GM12878 (cell line): Measurements from ENCODE around the gene HOTAIR. TPM values are rescaled to one million over a fixed set of nuclear protein-coding genes. Genes with fewer than 3 reads are reported as not detected.

Source experiments
- ATAC-seq: fragments of 200-7000 bp; cut with Tn5 transposase; 3 replicates; pipeline ENCODE4 v1.9.1; 2020; ENCODE audit warnings: mild to moderate bottlenecking, moderate library complexity
- BruUV-seq: library from RNA; stranded (reverse); fragments of 400-500 nt; replicated peaks from 2 replicates; lab custom pipeline; 2021; lab: Mats Ljungman, UMichigan
- CTCF ChIA-PET: fragments of 300-600 bp; sonication (Branson Sonifier 250); formaldehyde crosslinking; extraction: SDS; loops from one replicate; lab custom pipeline; 2021; ENCODE audit warnings: inconsistent platforms; lab: Yijun Ruan, JAX
- POLR2A ChIA-PET: fragments of 350-600 bp; formaldehyde crosslinking; extraction: SDS; loops from one replicate; lab custom pipeline; 2021; ENCODE audit warnings: inconsistent platforms; lab: Charles Lee
- RAD21 ChIA-PET: fragments of 300-600 bp; sonication (Branson Sonifier 250); formaldehyde crosslinking; loops from one replicate; lab custom pipeline; 2023; ENCODE audit warnings: antibody characterized with exemption; ENCODE audit not compliant: unreplicated experiment; lab: Charles Lee
- SMC1A ChIA-PET: fragments of 300-600 bp; sonication (Branson Sonifier 250); formaldehyde crosslinking; loops from one replicate; lab custom pipeline; 2023; ENCODE audit not compliant: unreplicated experiment, uncharacterized antibody; lab: Charles Lee
- DNase-seq: peaks from one replicate; pipeline ENCODE4 v3.0.0-alpha.2; 2011; ENCODE audit warnings: low read depth, low spot score
- FAIRE-seq: peaks from 3 replicates; lab custom pipeline; 2011; peaks lifted over from hg19 to GRCh38; lab: Jason Lieb, UNC
- H2AFZ ChIP-seq: 2 replicates; pipeline ENCODE4 v1.6.0; 2011; ENCODE audit warnings: low read depth, low read length, control low read depth; ENCODE audit not compliant: control insufficient read depth
- H3K27ac ChIP-seq: 2 replicates; pipeline ENCODE4 v1.5.1; 2011; ENCODE audit warnings: control low read depth; ENCODE audit not compliant: control insufficient read depth, insufficient read depth
- H3K27me3 ChIP-seq, 2 experiments: replicated peaks in 1 of 2; 2 replicates each; pipeline versions ENCODE4 v1.6.0 to v1.6.1; 2011; ENCODE audit warnings: low read length in 1 of 2; ENCODE audit not compliant: control insufficient read depth in 2 of 2, insufficient read depth in 2 of 2
- H3K36me3 ChIP-seq, 2 experiments: 2 replicates each; pipeline ENCODE4 v1.5.1; 2011; ENCODE audit warnings: low read length in 1 of 2; ENCODE audit not compliant: control insufficient read depth in 2 of 2, insufficient read depth in 2 of 2
- H3K4me1 ChIP-seq: 2 replicates; pipeline ENCODE4 v1.6.1; 2011; ENCODE audit warnings: mild to moderate bottlenecking, low read length, moderate library complexity, mixed read lengths; ENCODE audit not compliant: control insufficient read depth, insufficient read depth
- H3K4me2 ChIP-seq: 2 replicates; pipeline ENCODE4 v1.6.0; 2011; ENCODE audit warnings: control low read depth; ENCODE audit not compliant: control insufficient read depth, insufficient read depth
- H3K4me3 ChIP-seq: fragments of 200-600 bp; sonication (generic); 2 replicates; pipeline ENCODE4 v1.5.1; 2016
- H3K79me2 ChIP-seq: 2 replicates; pipeline ENCODE4 v1.6.0; 2011; ENCODE audit warnings: low read length; ENCODE audit not compliant: control insufficient read depth, insufficient read depth
- H3K9ac ChIP-seq: 2 replicates; pipeline ENCODE4 v1.8.0; 2011; ENCODE audit warnings: low read length, control low read depth, mixed read lengths; ENCODE audit not compliant: control insufficient read depth, insufficient read depth
- H3K9me3 ChIP-seq: replicated peaks from 3 replicates; pipeline ENCODE4 v1.5.1; 2011; ENCODE audit warnings: mild to moderate bottlenecking, low read length; ENCODE audit not compliant: control insufficient read depth, insufficient read depth
- H4K20me1 ChIP-seq: 2 replicates; pipeline ENCODE4 v1.6.0; 2011; ENCODE audit not compliant: control insufficient read depth, insufficient read depth
- BACH1 ChIP-seq: fragments of 450-650 bp; IDR thresholded peaks from 2 replicates; pipeline ENCODE4 v1.6.1; 2017; ENCODE audit warnings: mild to moderate bottlenecking, borderline replicate concordance
- BRCA1 ChIP-seq: IDR thresholded peaks from 2 replicates; pipeline ENCODE4 v1.6.1; 2011; ENCODE audit warnings: low read depth, low read length, improper control_type of control experiment
- CBFB ChIP-seq: IDR thresholded peaks from 2 replicates; pipeline ENCODE4 v1.6.1; 2016; ENCODE audit warnings: antibody characterized with exemption, low read depth
- CHD2 ChIP-seq: IDR thresholded peaks from 2 replicates; pipeline ENCODE4 v1.6.1; 2011; ENCODE audit warnings: low read depth, low read length, improper control_type of control experiment, borderline replicate concordance
- CREB1 ChIP-seq: IDR thresholded peaks from 2 replicates; pipeline ENCODE4 v1.6.1; 2012; ENCODE audit warnings: low read depth, mild to moderate bottlenecking, inconsistent platforms
- DPF2 ChIP-seq: fragments of 450-650 bp; IDR thresholded peaks from 2 replicates; pipeline ENCODE4 v1.6.1; 2017; ENCODE audit warnings: mild to moderate bottlenecking
- EGR1 ChIP-seq, 2 experiments: IDR thresholded peaks; 1 replicate in 1 of 2; 2 replicates in 1 of 2; pipeline ENCODE4 v1.6.1; 2011 to 2012; ENCODE audit warnings: low read depth in 2 of 2, low read length in 2 of 2, borderline replicate concordance in 1 of 2, mild to moderate bottlenecking in 1 of 2, moderate library complexity in 1 of 2
- HDGF ChIP-seq: fragments of 450-650 bp; IDR thresholded peaks from 2 replicates; pipeline ENCODE4 v1.6.1; 2016; ENCODE audit warnings: antibody characterized with exemption
- IKZF2 ChIP-seq, 2 experiments: fragments of 450-650 bp; IDR thresholded peaks; 2 replicates each; pipeline ENCODE4 v1.6.1; 2017; ENCODE audit warnings: mild to moderate bottlenecking in 2 of 2, moderate library complexity in 2 of 2
- MTA2 ChIP-seq: fragments of 450-650 bp; IDR thresholded peaks from 2 replicates; pipeline ENCODE4 v1.6.1; 2016; ENCODE audit warnings: low read depth, mild to moderate bottlenecking, moderate library complexity
- NBN ChIP-seq: fragments of 450-650 bp; IDR thresholded peaks from 2 replicates; pipeline ENCODE4 v1.6.1; 2016
- RCOR1 ChIP-seq: conservative IDR thresholded peaks from 2 replicates; pipeline ENCODE4 v1.6.1; 2012; ENCODE audit warnings: low read depth, low read length, improper control_type of control experiment
- SIX5 ChIP-seq: IDR thresholded peaks from 2 replicates; pipeline ENCODE4 v1.6.1; 2011; ENCODE audit warnings: mild to moderate bottlenecking, low read depth, low read length, moderate library complexity; ENCODE audit not compliant: severe bottlenecking
- SMAD1 ChIP-seq: fragments of 450-650 bp; IDR thresholded peaks from 2 replicates; pipeline ENCODE4 v1.6.1; 2018; ENCODE audit warnings: mild to moderate bottlenecking, low read depth; ENCODE audit not compliant: partially characterized antibody
- TCF12 ChIP-seq: IDR thresholded peaks from 2 replicates; pipeline ENCODE4 v1.6.1; 2011; ENCODE audit warnings: low read depth, mild to moderate bottlenecking, low read length
- ZBED1 ChIP-seq: IDR thresholded peaks from 2 replicates; pipeline ENCODE4 v1.6.1; 2016; ENCODE audit warnings: borderline replicate concordance
- ZNF207 ChIP-seq: fragments of 450-650 bp; IDR thresholded peaks from 2 replicates; pipeline ENCODE4 v1.6.1; 2014; ENCODE audit warnings: antibody characterized with exemption, mild to moderate bottlenecking, borderline replicate concordance
- ZNF217 ChIP-seq: fragments of 450-650 bp; IDR thresholded peaks from 2 replicates; pipeline ENCODE4 v1.6.1; 2017; ENCODE audit warnings: antibody characterized with exemption, mild to moderate bottlenecking
- WGBS: methylation state at CpG from one replicate; pipeline ENCODE4 v1.1.6; 2016; ENCODE audit warnings: low lambda C conversion rate; ENCODE audit not compliant: insufficient replicate concordance, insufficient coverage; ENCODE audit errors: missing lambda C conversion rate; 5-methylcytosine and 5-hydroxymethylcytosine counted together
- in situ Hi-C: fragments of 300-500 bp; cut with MboI; formaldehyde crosslinking; loops from 9 replicates; pipeline ENCODE4 v1.14.3; 2018; ENCODE audit warnings: mixed read lengths
- intact Hi-C: fragments of 100-400 bp; cut with micrococcal nuclease; formaldehyde crosslinking; loops from one replicate; pipeline ENCODE4 v1.14.2; 2022; ENCODE audit not compliant: unreplicated experiment
- polyA plus RNA-seq, 11 experiments: library from polyadenylated mRNA; depleted of rRNA in 4 of 11; unstranded in 6 of 11; stranded (reverse) in 5 of 11; fragments of >200 nt; fragmentation: Nextera tagmentation in 4 of 11; fragmentation: Illumina TruSeq in 1 of 11; extraction: Ambion mirVana in 4 of 11; extraction: Trizol in 1 of 11; gene quantifications; 1 replicate in 1 of 11; 2 replicates in 10 of 11; pipeline versions ENCODE4 v1.2.1 to v1.2.3, GENCODE V29; 2011 to 2016; ENCODE audit warnings: inconsistent platforms in 2 of 11, missing spikeins in 2 of 11, low read depth in 1 of 11
- total RNA-seq, 4 experiments: library from RNA; depleted of rRNA in 3 of 4; stranded (reverse); fragments of >200 nt in 3 of 4; fragmentation: Illumina TruSeq in 1 of 4; extraction: Trizol in 1 of 4; gene quantifications; 2 replicates each; pipeline versions ENCODE4 v1.2.1 to v1.2.3, GENCODE V29; 2013 to 2021
- TF ChIP-seq, protein P1 (sequence below): fragments of 450-650 bp; formaldehyde crosslinking; IDR thresholded peaks from 2 replicates; pipeline ENCODE4 v1.5.0; 2022; ENCODE audit warnings: mild to moderate bottlenecking, missing genetic modification characterization
- TF ChIP-seq, protein P2 (sequence below): fragments of 450-650 bp; IDR thresholded peaks from 2 replicates; pipeline ENCODE4 v1.6.1; 2016; ENCODE audit warnings: mild to moderate bottlenecking

The HOTAIR gene
- total and polyA plus RNA-seq, 10 of the 15 experiments (the other 5 are each of a cell fraction or from before 2014, with no cell fraction given), result not detected

DNA sequence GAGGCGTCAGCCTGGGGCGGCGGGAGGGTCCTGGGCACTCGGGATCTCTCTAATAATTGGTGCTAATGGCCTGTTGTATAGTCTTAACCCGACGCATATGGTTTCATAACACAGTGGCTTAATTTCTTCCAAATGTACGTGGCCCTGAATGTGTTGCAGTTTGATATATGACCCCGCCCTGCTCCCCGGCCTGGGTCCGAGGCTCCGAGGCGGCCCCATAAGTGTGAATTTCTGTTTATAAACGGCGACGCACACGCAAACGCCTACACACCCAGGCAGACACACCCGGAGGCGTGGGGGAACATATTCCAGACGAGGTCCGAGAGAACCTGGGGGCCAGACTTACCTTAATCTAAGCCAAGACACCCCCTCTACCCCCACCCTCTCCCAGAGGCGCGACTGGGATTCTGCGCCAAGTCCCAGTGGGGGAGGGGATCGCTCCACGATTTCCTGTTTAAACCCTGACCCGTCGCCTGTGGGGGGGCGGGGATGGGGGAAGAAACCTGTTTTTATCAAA lies 43.8 kb upstream of the HOTAIR start:
- Histone ChIP-seq H3K36me3 (no peaks in the 10 kb centered on the region), H3K4me1 (peaks cover 21% of the 10 kb centered on the region), H3K9ac (peak overlapping the region; percentile 93), H3K9me3 (no peaks in the 10 kb centered on the region), H3K4me2 (peak overlapping the region; percentile 95), H2AFZ (peak overlapping the region; percentile 89), H3K79me2 (no peaks in the 10 kb centered on the region), H4K20me1 (no peaks in the 10 kb centered on the region; the same call in 1 of the 2 replicates), H3K27me3 (peaks cover 6 to 24% of the 10 kb centered on the region in 2 experiments), H3K4me3 (peak overlapping the region; percentile 88), H3K27ac (peak overlapping the region; percentile 80)
- CTCF ChIA-PET, result interaction anchor here (3.5 kb wide), 1 partner anchor 11 kb away, joined by 27 read pairs; the partner anchor contains the start of gene HOXC8
- ATAC-seq, result peak; percentile 2; the same call in 2 of the 3 replicates
- SMC1A ChIA-PET, result no interaction called here
- intact Hi-C loops (loop anchor here (1.0 kb wide), 1 partner anchor 35 kb away; the partner anchor contains the start of gene HOXC4), in situ Hi-C loops (no loop called here)
- RAD21 ChIA-PET, result interaction anchor here (1.6 to 1.8 kb wide), 2 partner anchors 14 to 171 kb away, joined by 17 to 21 read pairs; partner anchors contain the start of genes HOXC5 and SMUG1
- TSS peak; percentile 97 for BruUV-seq
- no peak for DNase-seq
- no peak for FAIRE-seq
- POLR2A ChIA-PET, result interaction anchor here (1.1 kb wide), 1 partner anchor 180 kb away, joined by 3 read pairs; no protein-coding TSS in a partner anchor
- WGBS, result 50% methylated on average over 24 of the region's 29 CpGs
- TF ChIP-seq CBFB, result no peak
- TF ChIP-seq ZNF207, result 0 out of 2 replicates have a peak, but pooled peaks have one; percentile 58
- no peak for TF ChIP-seq DPF2
- no peak; a peak in 1 of 3 replicates for TF ChIP-seq EGR1 (IDR thresholded peaks at IDR 0.05; ENCODE audit: borderline replicate concordance in 1 of 2, low read depth in 2 of 2, low read length in 2 of 2)
- 0 out of 2 replicates have a peak, but pooled peaks have one; percentile 17 for TF ChIP-seq BACH1
- no peak for TF ChIP-seq MTA2
- TF ChIP-seq SMAD1, result peak; percentile 8
- no peak for TF ChIP-seq HDGF
- TF ChIP-seq SIX5, result no peak
- TF ChIP-seq TCF12, result no peak
- peak in 1 of 2 experiments; percentile 1; a peak in 1 of 4 replicates for TF ChIP-seq IKZF2 (IDR thresholded peaks at IDR 0.05)
- TF ChIP-seq, protein P1, sequence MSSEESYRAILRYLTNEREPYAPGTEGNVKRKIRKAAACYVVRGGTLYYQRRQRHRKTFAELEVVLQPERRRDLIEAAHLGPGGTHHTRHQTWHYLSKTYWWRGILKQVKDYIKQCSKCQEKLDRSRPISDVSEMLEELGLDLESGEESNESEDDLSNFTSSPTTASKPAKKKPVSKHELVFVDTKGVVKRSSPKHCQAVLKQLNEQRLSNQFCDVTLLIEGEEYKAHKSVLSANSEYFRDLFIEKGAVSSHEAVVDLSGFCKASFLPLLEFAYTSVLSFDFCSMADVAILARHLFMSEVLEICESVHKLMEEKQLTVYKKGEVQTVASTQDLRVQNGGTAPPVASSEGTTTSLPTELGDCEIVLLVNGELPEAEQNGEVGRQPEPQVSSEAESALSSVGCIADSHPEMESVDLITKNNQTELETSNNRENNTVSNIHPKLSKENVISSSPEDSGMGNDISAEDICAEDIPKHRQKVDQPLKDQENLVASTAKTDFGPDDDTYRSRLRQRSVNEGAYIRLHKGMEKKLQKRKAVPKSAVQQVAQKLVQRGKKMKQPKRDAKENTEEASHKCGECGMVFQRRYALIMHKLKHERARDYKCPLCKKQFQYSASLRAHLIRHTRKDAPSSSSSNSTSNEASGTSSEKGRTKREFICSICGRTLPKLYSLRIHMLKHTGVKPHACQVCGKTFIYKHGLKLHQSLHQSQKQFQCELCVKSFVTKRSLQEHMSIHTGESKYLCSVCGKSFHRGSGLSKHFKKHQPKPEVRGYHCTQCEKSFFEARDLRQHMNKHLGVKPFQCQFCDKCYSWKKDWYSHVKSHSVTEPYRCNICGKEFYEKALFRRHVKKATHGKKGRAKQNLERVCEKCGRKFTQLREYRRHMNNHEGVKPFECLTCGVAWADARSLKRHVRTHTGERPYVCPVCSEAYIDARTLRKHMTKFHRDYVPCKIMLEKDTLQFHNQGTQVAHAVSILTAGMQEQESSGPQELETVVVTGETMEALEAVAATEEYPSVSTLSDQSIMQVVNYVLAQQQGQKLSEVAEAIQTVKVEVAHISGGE (CRISPR knock-in tag), result no peak
- 0 out of 2 replicates have a peak, but pooled peaks have one; percentile 2 for TF ChIP-seq NBN
- no peak for TF ChIP-seq BRCA1
- TF ChIP-seq, protein P2, sequence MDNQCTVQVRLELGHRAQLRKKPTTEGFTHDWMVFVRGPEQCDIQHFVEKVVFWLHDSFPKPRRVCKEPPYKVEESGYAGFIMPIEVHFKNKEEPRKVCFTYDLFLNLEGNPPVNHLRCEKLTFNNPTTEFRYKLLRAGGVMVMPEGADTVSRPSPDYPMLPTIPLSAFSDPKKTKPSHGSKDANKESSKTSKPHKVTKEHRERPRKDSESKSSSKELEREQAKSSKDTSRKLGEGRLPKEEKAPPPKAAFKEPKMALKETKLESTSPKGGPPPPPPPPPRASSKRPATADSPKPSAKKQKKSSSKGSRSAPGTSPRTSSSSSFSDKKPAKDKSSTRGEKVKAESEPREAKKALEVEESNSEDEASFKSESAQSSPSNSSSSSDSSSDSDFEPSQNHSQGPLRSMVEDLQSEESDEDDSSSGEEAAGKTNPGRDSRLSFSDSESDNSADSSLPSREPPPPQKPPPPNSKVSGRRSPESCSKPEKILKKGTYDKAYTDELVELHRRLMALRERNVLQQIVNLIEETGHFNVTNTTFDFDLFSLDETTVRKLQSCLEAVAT, result peak; percentile 62; the same call in 1 of the 2 replicates
- TF ChIP-seq RCOR1, result 0 out of 2 replicates have a peak, but pooled peaks have one; percentile 7
- TF ChIP-seq ZNF217, result 0 out of 2 replicates have a peak, but pooled peaks have one; percentile 8
- TF ChIP-seq ZBED1, result no peak; the same call in 1 of the 2 replicates
- TF ChIP-seq CREB1, result 0 out of 2 replicates have a peak, but pooled peaks have one; percentile 11
- 0 out of 2 replicates have a peak, but pooled peaks have one; percentile 37 for TF ChIP-seq CHD2
